GM12878 (cell line): ENCODE data around the gene TEX28. TPM values are rescaled to one million over a fixed set of nuclear protein-coding genes. Genes with fewer than 3 reads are reported as not detected.

Experiments used
- BCL11A ChIP-seq: IDR thresholded peaks from 2 replicates; pipeline ENCODE4 v1.6.1; 2011; ENCODE audit warnings: low read depth, low read length
- CBFB ChIP-seq: IDR thresholded peaks from 2 replicates; pipeline ENCODE4 v1.6.1; 2016; ENCODE audit warnings: antibody characterized with exemption, low read depth
- HCFC1 ChIP-seq: fragments of 150-350 bp; IDR thresholded peaks from 2 replicates; pipeline ENCODE4 v1.6.1; 2014; ENCODE audit warnings: low read length
- IKZF2 ChIP-seq, 2 experiments: fragments of 450-650 bp; IDR thresholded peaks; 2 replicates each; pipeline ENCODE4 v1.6.1; 2017; ENCODE audit warnings: mild to moderate bottlenecking in 2 of 2, moderate library complexity in 2 of 2
- RELA ChIP-seq: fragments of 450-650 bp; IDR thresholded peaks from 2 replicates; pipeline ENCODE4 v1.8.0; 2014; ENCODE audit warnings: borderline replicate concordance; ENCODE audit not compliant: partially characterized antibody
- ZNF24 ChIP-seq: fragments of 450-650 bp; IDR thresholded peaks from 2 replicates; pipeline ENCODE4 v1.6.1; 2017; ENCODE audit warnings: antibody characterized with exemption, mild to moderate bottlenecking
- polyA plus RNA-seq, 11 experiments: library from polyadenylated mRNA; depleted of rRNA in 4 of 11; unstranded in 6 of 11; stranded (reverse) in 5 of 11; fragments of >200 nt; fragmentation: Nextera tagmentation in 4 of 11; fragmentation: Illumina TruSeq in 1 of 11; extraction: Ambion mirVana in 4 of 11; extraction: Trizol in 1 of 11; gene quantifications; 1 replicate in 1 of 11; 2 replicates in 10 of 11; pipeline versions ENCODE4 v1.2.1 to v1.2.3, GENCODE V29; 2011 to 2016; ENCODE audit warnings: inconsistent platforms in 2 of 11, missing spikeins in 2 of 11, low read depth in 1 of 11
- total RNA-seq, 4 experiments: library from RNA; depleted of rRNA in 3 of 4; stranded (reverse); fragments of >200 nt in 3 of 4; fragmentation: Illumina TruSeq in 1 of 4; extraction: Trizol in 1 of 4; gene quantifications; 2 replicates each; pipeline versions ENCODE4 v1.2.1 to v1.2.3, GENCODE V29; 2013 to 2021
- TF ChIP-seq, protein P1 (sequence below): fragments of 450-650 bp; IDR thresholded peaks from 2 replicates; pipeline ENCODE4 v1.6.1; 2017; ENCODE audit warnings: mild to moderate bottlenecking, moderate library complexity
- TF ChIP-seq, protein P2 (sequence below): fragments of 150-350 bp; IDR thresholded peaks from 2 replicates; pipeline ENCODE4 v1.6.1; 2016; ENCODE audit warnings: low read depth, low read length
- TF ChIP-seq, protein P3 (sequence below): fragments of 450-650 bp; IDR thresholded peaks from 2 replicates; pipeline ENCODE4 v1.6.1; 2017; ENCODE audit warnings: mild to moderate bottlenecking

The TEX28 gene
- total and polyA plus RNA-seq, 10 of the 15 experiments (the other 5 are each of a cell fraction or from before 2014, with no cell fraction given), result not detected

DNA sequence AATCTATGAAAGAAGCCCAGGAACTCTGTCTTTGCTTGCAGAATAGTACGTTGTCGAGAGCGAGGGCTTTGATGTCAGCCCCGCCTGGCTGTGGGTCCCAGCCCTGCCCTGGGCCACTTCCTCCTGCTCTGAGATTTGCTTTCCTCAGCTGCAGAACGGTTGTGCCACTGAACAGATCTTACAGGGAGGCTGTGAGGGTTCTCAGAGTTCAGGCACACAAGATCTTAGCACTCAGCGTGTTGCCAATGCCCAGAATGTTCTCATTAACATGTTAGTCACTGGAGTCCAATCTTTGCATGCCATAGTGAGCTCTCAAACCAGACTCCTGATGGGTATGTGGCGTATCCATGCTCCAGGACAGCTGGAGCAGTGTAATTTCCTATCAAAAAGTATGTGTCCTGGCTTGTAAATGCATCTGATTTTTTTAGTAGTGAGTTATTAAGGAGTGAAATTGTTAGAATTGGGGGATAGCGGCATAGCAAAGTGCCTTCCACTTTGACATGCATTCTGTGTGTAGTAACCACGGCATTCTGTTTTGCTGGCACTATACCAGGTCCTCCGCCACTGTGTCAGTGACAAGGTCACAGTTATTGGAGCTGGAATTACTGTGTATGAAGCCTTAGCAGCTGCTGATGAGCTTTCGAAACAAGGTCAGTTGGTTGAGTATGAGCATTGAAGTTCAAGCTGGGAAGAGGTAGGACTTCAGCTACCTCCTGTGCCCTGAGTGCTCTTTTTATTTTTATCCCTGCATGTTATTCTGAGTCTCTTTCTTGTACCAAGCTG lies 32.3 kb upstream of the TEX28 start (continued):
- TF ChIP-seq, protein P1, sequence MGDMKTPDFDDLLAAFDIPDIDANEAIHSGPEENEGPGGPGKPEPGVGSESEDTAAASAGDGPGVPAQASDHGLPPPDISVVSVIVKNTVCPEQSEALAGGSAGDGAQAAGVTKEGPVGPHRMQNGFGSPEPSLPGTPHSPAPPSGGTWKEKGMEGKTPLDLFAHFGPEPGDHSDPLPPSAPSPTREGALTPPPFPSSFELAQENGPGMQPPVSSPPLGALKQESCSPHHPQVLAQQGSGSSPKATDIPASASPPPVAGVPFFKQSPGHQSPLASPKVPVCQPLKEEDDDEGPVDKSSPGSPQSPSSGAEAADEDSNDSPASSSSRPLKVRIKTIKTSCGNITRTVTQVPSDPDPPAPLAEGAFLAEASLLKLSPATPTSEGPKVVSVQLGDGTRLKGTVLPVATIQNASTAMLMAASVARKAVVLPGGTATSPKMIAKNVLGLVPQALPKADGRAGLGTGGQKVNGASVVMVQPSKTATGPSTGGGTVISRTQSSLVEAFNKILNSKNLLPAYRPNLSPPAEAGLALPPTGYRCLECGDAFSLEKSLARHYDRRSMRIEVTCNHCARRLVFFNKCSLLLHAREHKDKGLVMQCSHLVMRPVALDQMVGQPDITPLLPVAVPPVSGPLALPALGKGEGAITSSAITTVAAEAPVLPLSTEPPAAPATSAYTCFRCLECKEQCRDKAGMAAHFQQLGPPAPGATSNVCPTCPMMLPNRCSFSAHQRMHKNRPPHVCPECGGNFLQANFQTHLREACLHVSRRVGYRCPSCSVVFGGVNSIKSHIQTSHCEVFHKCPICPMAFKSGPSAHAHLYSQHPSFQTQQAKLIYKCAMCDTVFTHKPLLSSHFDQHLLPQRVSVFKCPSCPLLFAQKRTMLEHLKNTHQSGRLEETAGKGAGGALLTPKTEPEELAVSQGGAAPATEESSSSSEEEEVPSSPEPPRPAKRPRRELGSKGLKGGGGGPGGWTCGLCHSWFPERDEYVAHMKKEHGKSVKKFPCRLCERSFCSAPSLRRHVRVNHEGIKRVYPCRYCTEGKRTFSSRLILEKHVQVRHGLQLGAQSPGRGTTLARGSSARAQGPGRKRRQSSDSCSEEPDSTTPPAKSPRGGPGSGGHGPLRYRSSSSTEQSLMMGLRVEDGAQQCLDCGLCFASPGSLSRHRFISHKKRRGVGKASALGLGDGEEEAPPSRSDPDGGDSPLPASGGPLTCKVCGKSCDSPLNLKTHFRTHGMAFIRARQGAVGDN, result no peak
- TF ChIP-seq, protein P2, sequence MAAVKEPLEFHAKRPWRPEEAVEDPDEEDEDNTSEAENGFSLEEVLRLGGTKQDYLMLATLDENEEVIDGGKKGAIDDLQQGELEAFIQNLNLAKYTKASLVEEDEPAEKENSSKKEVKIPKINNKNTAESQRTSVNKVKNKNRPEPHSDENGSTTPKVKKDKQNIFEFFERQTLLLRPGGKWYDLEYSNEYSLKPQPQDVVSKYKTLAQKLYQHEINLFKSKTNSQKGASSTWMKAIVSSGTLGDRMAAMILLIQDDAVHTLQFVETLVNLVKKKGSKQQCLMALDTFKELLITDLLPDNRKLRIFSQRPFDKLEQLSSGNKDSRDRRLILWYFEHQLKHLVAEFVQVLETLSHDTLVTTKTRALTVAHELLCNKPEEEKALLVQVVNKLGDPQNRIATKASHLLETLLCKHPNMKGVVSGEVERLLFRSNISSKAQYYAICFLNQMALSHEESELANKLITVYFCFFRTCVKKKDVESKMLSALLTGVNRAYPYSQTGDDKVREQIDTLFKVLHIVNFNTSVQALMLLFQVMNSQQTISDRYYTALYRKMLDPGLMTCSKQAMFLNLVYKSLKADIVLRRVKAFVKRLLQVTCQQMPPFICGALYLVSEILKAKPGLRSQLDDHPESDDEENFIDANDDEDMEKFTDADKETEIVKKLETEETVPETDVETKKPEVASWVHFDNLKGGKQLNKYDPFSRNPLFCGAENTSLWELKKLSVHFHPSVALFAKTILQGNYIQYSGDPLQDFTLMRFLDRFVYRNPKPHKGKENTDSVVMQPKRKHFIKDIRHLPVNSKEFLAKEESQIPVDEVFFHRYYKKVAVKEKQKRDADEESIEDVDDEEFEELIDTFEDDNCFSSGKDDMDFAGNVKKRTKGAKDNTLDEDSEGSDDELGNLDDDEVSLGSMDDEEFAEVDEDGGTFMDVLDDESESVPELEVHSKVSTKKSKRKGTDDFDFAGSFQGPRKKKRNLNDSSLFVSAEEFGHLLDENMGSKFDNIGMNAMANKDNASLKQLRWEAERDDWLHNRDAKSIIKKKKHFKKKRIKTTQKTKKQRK, result no peak
- TF ChIP-seq HCFC1 (no peak), ZNF24 (no peak), CBFB (no peak), IKZF2 (IDR thresholded peaks at IDR 0.05) (no peak), RELA (no peak), BCL11A (no peak)
- TF ChIP-seq, protein P3, sequence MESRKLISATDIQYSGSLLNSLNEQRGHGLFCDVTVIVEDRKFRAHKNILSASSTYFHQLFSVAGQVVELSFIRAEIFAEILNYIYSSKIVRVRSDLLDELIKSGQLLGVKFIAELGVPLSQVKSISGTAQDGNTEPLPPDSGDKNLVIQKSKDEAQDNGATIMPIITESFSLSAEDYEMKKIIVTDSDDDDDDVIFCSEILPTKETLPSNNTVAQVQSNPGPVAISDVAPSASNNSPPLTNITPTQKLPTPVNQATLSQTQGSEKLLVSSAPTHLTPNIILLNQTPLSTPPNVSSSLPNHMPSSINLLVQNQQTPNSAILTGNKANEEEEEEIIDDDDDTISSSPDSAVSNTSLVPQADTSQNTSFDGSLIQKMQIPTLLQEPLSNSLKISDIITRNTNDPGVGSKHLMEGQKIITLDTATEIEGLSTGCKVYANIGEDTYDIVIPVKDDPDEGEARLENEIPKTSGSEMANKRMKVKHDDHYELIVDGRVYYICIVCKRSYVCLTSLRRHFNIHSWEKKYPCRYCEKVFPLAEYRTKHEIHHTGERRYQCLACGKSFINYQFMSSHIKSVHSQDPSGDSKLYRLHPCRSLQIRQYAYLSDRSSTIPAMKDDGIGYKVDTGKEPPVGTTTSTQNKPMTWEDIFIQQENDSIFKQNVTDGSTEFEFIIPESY, result no peak
